GM12878 (cell line): ENCODE data around the gene BTG2.

ENCODE experiments used
- BMI1 ChIP-seq: fragments of 450-650 bp; IDR thresholded peaks from 2 replicates; pipeline ENCODE4 v1.6.1; 2016; ENCODE audit warnings: mild to moderate bottlenecking, moderate library complexity, borderline replicate concordance
- BRCA1 ChIP-seq: IDR thresholded peaks from 2 replicates; pipeline ENCODE4 v1.6.1; 2011; ENCODE audit warnings: low read depth, low read length, improper control_type of control experiment
- TF ChIP-seq, protein P1 (sequence below): fragments of 450-650 bp; IDR thresholded peaks from 2 replicates; pipeline ENCODE4 v1.6.1; 2017; ENCODE audit warnings: borderline replicate concordance
- TF ChIP-seq, protein P2 (sequence below): IDR thresholded peaks from 2 replicates; pipeline ENCODE4 v1.6.1; 2011; ENCODE audit warnings: low read depth, mild to moderate bottlenecking, low read length, moderate library complexity, borderline replicate concordance; ENCODE audit errors: extremely low read depth
- TF ChIP-seq, protein P3 (sequence below), 3 experiments: IDR thresholded peaks in 2 of 3; conservative IDR thresholded peaks in 1 of 3; 2 replicates each; pipeline ENCODE4 v1.5.1; 2011; ENCODE audit warnings: low read depth in 3 of 3, low read length in 3 of 3, mild to moderate bottlenecking in 3 of 3, control low read depth in 2 of 3, moderate library complexity in 2 of 3, inconsistent platforms in 1 of 3, mixed read lengths in 1 of 3; ENCODE audit not compliant: control insufficient read depth in 2 of 3, insufficient read depth in 1 of 3; ENCODE audit errors: extremely low read depth in 1 of 3

DNA sequence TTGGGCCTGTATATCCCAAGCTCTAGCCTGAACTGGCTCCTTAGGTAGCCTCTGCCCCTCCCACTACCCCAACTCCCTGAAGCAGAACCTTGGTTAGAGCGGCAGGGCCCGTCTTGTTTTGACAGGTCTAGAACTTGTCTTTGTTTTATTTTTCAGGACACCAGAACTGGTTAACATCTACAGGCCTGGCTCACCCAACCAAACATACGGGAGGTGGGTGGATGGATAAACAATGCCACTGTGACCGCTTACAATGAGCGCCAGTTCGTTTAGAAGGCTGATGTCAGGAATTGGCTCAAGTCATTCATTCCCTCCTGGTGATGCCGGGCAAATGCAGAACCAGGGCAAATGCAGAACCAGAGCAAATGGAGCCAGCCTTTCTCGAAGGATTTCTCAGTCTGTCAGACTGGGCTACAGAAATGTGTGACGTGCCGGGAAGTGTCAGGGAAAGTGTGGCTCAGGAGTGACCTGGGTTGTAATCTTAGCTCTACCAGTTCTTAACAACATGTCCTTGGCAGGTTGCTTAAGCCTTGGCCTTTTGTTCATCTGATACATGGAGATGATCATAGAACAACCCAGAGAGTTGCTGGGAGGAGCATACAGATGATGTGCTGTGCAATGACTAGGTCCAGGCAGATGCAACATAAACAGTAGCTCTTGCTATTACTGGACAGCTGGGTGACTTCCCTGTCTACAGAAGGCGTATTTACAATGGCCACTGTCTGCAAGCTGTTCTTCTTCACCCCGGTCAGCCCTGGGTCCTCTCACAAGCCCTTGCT lies 30.5 kb upstream of the BTG2 start:
- TF ChIP-seq, protein P1, sequence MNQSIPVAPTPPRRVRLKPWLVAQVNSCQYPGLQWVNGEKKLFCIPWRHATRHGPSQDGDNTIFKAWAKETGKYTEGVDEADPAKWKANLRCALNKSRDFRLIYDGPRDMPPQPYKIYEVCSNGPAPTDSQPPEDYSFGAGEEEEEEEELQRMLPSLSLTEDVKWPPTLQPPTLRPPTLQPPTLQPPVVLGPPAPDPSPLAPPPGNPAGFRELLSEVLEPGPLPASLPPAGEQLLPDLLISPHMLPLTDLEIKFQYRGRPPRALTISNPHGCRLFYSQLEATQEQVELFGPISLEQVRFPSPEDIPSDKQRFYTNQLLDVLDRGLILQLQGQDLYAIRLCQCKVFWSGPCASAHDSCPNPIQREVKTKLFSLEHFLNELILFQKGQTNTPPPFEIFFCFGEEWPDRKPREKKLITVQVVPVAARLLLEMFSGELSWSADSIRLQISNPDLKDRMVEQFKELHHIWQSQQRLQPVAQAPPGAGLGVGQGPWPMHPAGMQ: no peak
- TF ChIP-seq, protein P2, sequence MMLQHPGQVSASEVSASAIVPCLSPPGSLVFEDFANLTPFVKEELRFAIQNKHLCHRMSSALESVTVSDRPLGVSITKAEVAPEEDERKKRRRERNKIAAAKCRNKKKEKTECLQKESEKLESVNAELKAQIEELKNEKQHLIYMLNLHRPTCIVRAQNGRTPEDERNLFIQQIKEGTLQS: no peak
- TF ChIP-seq, protein P3, sequence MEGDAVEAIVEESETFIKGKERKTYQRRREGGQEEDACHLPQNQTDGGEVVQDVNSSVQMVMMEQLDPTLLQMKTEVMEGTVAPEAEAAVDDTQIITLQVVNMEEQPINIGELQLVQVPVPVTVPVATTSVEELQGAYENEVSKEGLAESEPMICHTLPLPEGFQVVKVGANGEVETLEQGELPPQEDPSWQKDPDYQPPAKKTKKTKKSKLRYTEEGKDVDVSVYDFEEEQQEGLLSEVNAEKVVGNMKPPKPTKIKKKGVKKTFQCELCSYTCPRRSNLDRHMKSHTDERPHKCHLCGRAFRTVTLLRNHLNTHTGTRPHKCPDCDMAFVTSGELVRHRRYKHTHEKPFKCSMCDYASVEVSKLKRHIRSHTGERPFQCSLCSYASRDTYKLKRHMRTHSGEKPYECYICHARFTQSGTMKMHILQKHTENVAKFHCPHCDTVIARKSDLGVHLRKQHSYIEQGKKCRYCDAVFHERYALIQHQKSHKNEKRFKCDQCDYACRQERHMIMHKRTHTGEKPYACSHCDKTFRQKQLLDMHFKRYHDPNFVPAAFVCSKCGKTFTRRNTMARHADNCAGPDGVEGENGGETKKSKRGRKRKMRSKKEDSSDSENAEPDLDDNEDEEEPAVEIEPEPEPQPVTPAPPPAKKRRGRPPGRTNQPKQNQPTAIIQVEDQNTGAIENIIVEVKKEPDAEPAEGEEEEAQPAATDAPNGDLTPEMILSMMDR (IDR thresholded peaks at IDR 0.05 in 2 of 3, conservative IDR thresholded peaks at IDR 0.05 in 1 of 3; ENCODE audit: control insufficient read depth in 2 of 3, extremely low read depth in 1 of 3, insufficient read depth in 1 of 3, low read depth in 3 of 3, low read length in 3 of 3): no peak
- TF ChIP-seq BRCA1: no peak
- TF ChIP-seq BMI1: no peak
